PC-9 (cell line): Measurements from ENCODE around the gene SYT1. TPM values are rescaled to one million over a fixed set of nuclear protein-coding genes. Genes with fewer than 3 reads are reported as not detected.
A peak's percentile ranks its signal among the peaks of the same experiment; 100 is the strongest.

Experiments used
- BruUV-seq: library from RNA; stranded (reverse); fragments of 400-500 nt; replicated peaks from 2 replicates; lab custom pipeline; 2021; lab: Mats Ljungman, UMichigan
- CTCF ChIA-PET: fragments of 300-600 bp; sonication (Branson Sonifier 250); formaldehyde crosslinking; loops from one replicate; lab custom pipeline; 2022; ENCODE audit warnings: antibody characterized with exemption; lab: Charles Lee
- POLR2A ChIA-PET: fragments of 300-600 bp; sonication (Branson Sonifier 250); formaldehyde crosslinking; loops from one replicate; lab custom pipeline; 2022; ENCODE audit warnings: antibody characterized with exemption; ENCODE audit not compliant: unreplicated experiment; lab: Charles Lee
- DNase-seq, 2 experiments: peaks; one replicate each; pipeline versions ENCODE4 v3.0.0 to v3.0.0-alpha.2; 2015 to 2022; ENCODE audit warnings: mixed read lengths in 1 of 2
- H2AFZ ChIP-seq: fragments of 200-600 bp; sonication (generic); 2 replicates; pipeline ENCODE4 v1.8.1; 2017; ENCODE audit warnings: antibody characterized with exemption
- H3F3A ChIP-seq: fragments of 200-600 bp; sonication (generic); 2 replicates; pipeline ENCODE4 v1.8.1; 2017; ENCODE audit warnings: antibody characterized with exemption, mild to moderate bottlenecking, low read depth; ENCODE audit not compliant: insufficient read depth
- H3K27ac ChIP-seq: fragments of 200-600 bp; sonication (generic); 2 replicates; pipeline ENCODE4 v1.6.1; 2016; ENCODE audit warnings: mixed run types
- H3K27me3 ChIP-seq: fragments of 200-600 bp; sonication (generic); 2 replicates; pipeline ENCODE4 v1.6.1; 2016; ENCODE audit warnings: low read depth, mixed run types; ENCODE audit not compliant: insufficient read depth
- H3K36me3 ChIP-seq: fragments of 200-600 bp; sonication (generic); 2 replicates; pipeline ENCODE4 v1.6.1; 2016; ENCODE audit warnings: low read depth, mixed run types
- H3K4me1 ChIP-seq: fragments of 200-600 bp; sonication (generic); replicated peaks from 2 replicates; pipeline ENCODE4 v1.6.1; 2016; ENCODE audit warnings: mixed run types; ENCODE audit not compliant: insufficient read depth
- H3K4me2 ChIP-seq: fragments of 200-600 bp; sonication (generic); 2 replicates; pipeline ENCODE4 v1.6.1; 2017; ENCODE audit warnings: mixed run types
- H3K4me3 ChIP-seq: fragments of 200-600 bp; sonication (generic); 2 replicates; pipeline ENCODE4 v1.6.1; 2016; ENCODE audit warnings: mixed run types
- H3K79me2 ChIP-seq: fragments of 200-600 bp; sonication (generic); 2 replicates; pipeline ENCODE4 v1.6.1; 2017; ENCODE audit warnings: low read depth, mixed run types
- H3K9me2 ChIP-seq: fragments of 200-600 bp; sonication (generic); 2 replicates; pipeline ENCODE4 v1.8.1; 2017; ENCODE audit warnings: mild to moderate bottlenecking; ENCODE audit not compliant: insufficient read depth
- H3K9me3 ChIP-seq: fragments of 200-600 bp; sonication (generic); 2 replicates; pipeline ENCODE4 v1.8.1; 2016; ENCODE audit warnings: low read depth; ENCODE audit not compliant: insufficient read depth
- H4K20me1 ChIP-seq: fragments of 200-600 bp; sonication (generic); 2 replicates; pipeline ENCODE4 v1.8.1; 2017; ENCODE audit not compliant: insufficient read depth
- CTCF ChIP-seq: fragments of 200-600 bp; sonication (generic); conservative IDR thresholded peaks from 2 replicates; pipeline ENCODE4 v1.6.1; 2017; ENCODE audit warnings: mixed run types, antibody characterized with exemption, mild to moderate bottlenecking, moderate library complexity
- EZH2 ChIP-seq: fragments of 200-600 bp; sonication (generic); IDR thresholded peaks from 2 replicates; pipeline ENCODE4 v1.8.0; 2017; ENCODE audit warnings: antibody characterized with exemption, low read depth
- intact Hi-C: fragments of 100-400 bp; cut with micrococcal nuclease; formaldehyde crosslinking; loops from one replicate; pipeline ENCODE4 v1.10.0; 2022; ENCODE audit not compliant: unreplicated experiment
- total RNA-seq: library from RNA; stranded (reverse); gene quantifications from 2 replicates; pipeline ENCODE4 v1.2.3, GENCODE V29; 2021

Gene SYT1
- total RNA-seq, 1 experiment from 2014 or later: 1.2 TPM

GRCh38 chr12:79364197-79364596 lies 499.6 kb downstream of the SYT1 start:
- no peak for DNase-seq
- Histone ChIP-seq H3K27ac (no peak overlapping the region), H3K36me3 (no peaks in the 10 kb centered on the region), H2AFZ (no peak overlapping the region), H3K27me3 (no peaks in the 10 kb centered on the region), H3K4me2 (no peak overlapping the region), H3F3A (peaks cover 4% of the 10 kb centered on the region; the same call in 1 of the 2 replicates), H4K20me1 (no peaks in the 10 kb centered on the region), H3K9me3 (no peaks in the 10 kb centered on the region; the same call in 1 of the 2 replicates), H3K79me2 (no peaks in the 10 kb centered on the region), H3K4me3 (no peak overlapping the region), H3K4me1 (peaks cover 29% of the 10 kb centered on the region), H3K9me2 (no peaks in the 10 kb centered on the region)
- ChIA-PET POLR2A (no interaction called here), CTCF (no interaction called here)
- no TSS peak for BruUV-seq
- TF ChIP-seq CTCF (no peak), EZH2 (no peak)
- intact Hi-C loops: loop anchor here (10.0 kb wide), 1 partner anchor 469 kb away; no protein-coding TSS in a partner anchor

- no peaks in the 10 kb centered on the region; the same call in 1 of the 2 replicates for H3K9me3 ChIP-seq
- ChIA-PET POLR2A (no interaction called here), CTCF (no interaction called here)
- H3K4me3 ChIP-seq: no peak overlapping the region
- H3K9me2 ChIP-seq: no peaks in the 10 kb centered on the region
- intact Hi-C loops: loop anchor here (10.0 kb wide), 1 partner anchor 472 kb away; no protein-coding TSS in a partner anchor
- peaks cover 29% of the 10 kb centered on the region for H3K4me1 ChIP-seq
- H4K20me1 ChIP-seq: no peaks in the 10 kb centered on the region
- no peak overlapping the region for H2AFZ ChIP-seq
- DNase-seq: no peak
- H3K79me2 ChIP-seq: no peaks in the 10 kb centered on the region
- H3K27me3 ChIP-seq: no peaks in the 10 kb centered on the region
- no TSS peak for BruUV-seq
- peak overlapping the region; percentile 7; the same call in 1 of the 2 replicates for H3K4me2 ChIP-seq
- TF ChIP-seq CTCF (no peak), EZH2 (no peak)
- no peak overlapping the region for H3K27ac ChIP-seq
- H3K36me3 ChIP-seq: no peaks in the 10 kb centered on the region
- peaks cover 4% of the 10 kb centered on the region; the same call in 1 of the 2 replicates for H3F3A ChIP-seq
Measured at GRCh38 chr12:79366374-79366773, 501.8 kb downstream of the SYT1 start.

- peak overlapping the region; percentile 44 for H3K4me2 ChIP-seq
- ChIA-PET CTCF (no interaction called here), POLR2A (no interaction called here)
- H3K9me2 ChIP-seq: no peaks in the 10 kb centered on the region
- H2AFZ ChIP-seq: no peak overlapping the region
- no peaks in the 10 kb centered on the region for H4K20me1 ChIP-seq
- H3K9me3 ChIP-seq: no peaks in the 10 kb centered on the region; the same call in 1 of the 2 replicates
- H3K4me3 ChIP-seq: no peak overlapping the region
- H3K79me2 ChIP-seq: no peaks in the 10 kb centered on the region
- peak; percentile 9 to 86 for DNase-seq
- H3K36me3 ChIP-seq: no peaks in the 10 kb centered on the region
- H3K4me1 ChIP-seq: peaks cover 29% of the 10 kb centered on the region
- intact Hi-C loops: loop anchor here (10.0 kb wide), 1 partner anchor 472 kb away; no protein-coding TSS in a partner anchor
- BruUV-seq: no TSS peak
- TF ChIP-seq EZH2 (no peak), CTCF (no peak)
- H3K27me3 ChIP-seq: no peaks in the 10 kb centered on the region
- peak overlapping the region; percentile 31; the same call in 1 of the 2 replicates for H3K27ac ChIP-seq
- H3F3A ChIP-seq: peaks cover 4% of the 10 kb centered on the region; the same call in 1 of the 2 replicates
Measured at GRCh38 chr12:79367032-79367589, 502.5 kb downstream of the SYT1 start.
